Endothelial cell of umbilical vein (primary cell): ENCODE data around the gene PRAF2. TPM values are rescaled to one million over a fixed set of nuclear protein-coding genes. Genes with fewer than 3 reads are reported as not detected.

ENCODE experiments used
- BruUV-seq: library from RNA; stranded (reverse); fragments of 400-500 nt; replicated peaks from 2 replicates; lab custom pipeline; 2021; lab: Mats Ljungman, UMichigan
- CTCF ChIA-PET: fragments of 300-600, 350-600 bp; sonication (Branson Sonifier 250); formaldehyde crosslinking; loops from one replicate; lab custom pipeline; 2021; ENCODE audit warnings: antibody characterized with exemption, inconsistent platforms; lab: Charles Lee
- POLR2A ChIA-PET: fragments of 300-600, 350-600 bp; sonication (Branson Sonifier 250); formaldehyde crosslinking; loops from one replicate; lab custom pipeline; 2021; ENCODE audit warnings: antibody characterized with exemption, inconsistent platforms; lab: Charles Lee
- DNase-seq: peaks from one replicate; pipeline ENCODE4 v3.0.0-alpha.2; 2011; ENCODE audit warnings: low read depth, low spot score
- FAIRE-seq: peaks from 2 replicates; lab custom pipeline; 2011; peaks lifted over from hg19 to GRCh38; lab: Jason Lieb, UNC
- H2AFZ ChIP-seq: 2 replicates; pipeline ENCODE4 v1.6.0; 2012; ENCODE audit warnings: low read depth, low read length, control low read depth, inconsistent platforms
- H3K27ac ChIP-seq: 2 replicates; pipeline ENCODE4 v1.5.1; 2011; ENCODE audit warnings: low read depth, mild to moderate bottlenecking, control low read depth, low read length, moderate library complexity; ENCODE audit not compliant: insufficient read depth
- H3K27me3 ChIP-seq, 2 experiments: 2 replicates each; pipeline versions ENCODE4 v1.6.0 to v1.6.1; 2011; ENCODE audit warnings: low read length in 2 of 2, mixed read lengths in 1 of 2; ENCODE audit not compliant: control insufficient read depth in 2 of 2, insufficient read depth in 2 of 2
- H3K36me3 ChIP-seq, 2 experiments: 2 replicates in 1 of 2; 3 replicates in 1 of 2; pipeline ENCODE4 v1.5.1; 2011; ENCODE audit warnings: low read length in 2 of 2, mild to moderate bottlenecking in 1 of 2, moderate library complexity in 1 of 2; ENCODE audit not compliant: control insufficient read depth in 2 of 2, insufficient read depth in 2 of 2; ENCODE audit errors: extremely low read depth in 1 of 2
- H3K4me1 ChIP-seq: 3 replicates; pipeline ENCODE4 v1.5.1; 2011; ENCODE audit warnings: mild to moderate bottlenecking, low read length; ENCODE audit not compliant: control insufficient read depth, insufficient read depth; ENCODE audit errors: extremely low read depth
- H3K4me2 ChIP-seq: 2 replicates; pipeline ENCODE4 v1.6.1; 2011; ENCODE audit warnings: low read length, control low read depth, mixed read lengths; ENCODE audit not compliant: insufficient read depth
- H3K4me3 ChIP-seq, 3 experiments: fragments of 200-600 bp in 1 of 3; sonication (generic), shearing (Covaris generic) in 1 of 3; replicated peaks in 1 of 3; 2 replicates each; pipeline ENCODE4 v1.5.1; 2011 to 2016; ENCODE audit warnings: control low read depth in 3 of 3, low read length in 3 of 3, mild to moderate bottlenecking in 2 of 3, inconsistent platforms in 1 of 3, low read depth in 1 of 3, moderate library complexity in 1 of 3; ENCODE audit not compliant: insufficient read depth in 1 of 3
- H3K79me2 ChIP-seq: 2 replicates; pipeline ENCODE4 v1.6.0; 2012; ENCODE audit warnings: low read length, inconsistent platforms; ENCODE audit not compliant: control insufficient read depth, insufficient read depth
- H3K9ac ChIP-seq: replicated peaks from 2 replicates; pipeline ENCODE3; 2011; ENCODE audit warnings: low read length, control low read depth; ENCODE audit not compliant: insufficient read depth; ENCODE audit errors: extremely low read depth
- H3K9me1 ChIP-seq: replicated peaks from 3 replicates; pipeline ENCODE4 v1.6.0; 2011; ENCODE audit warnings: mild to moderate bottlenecking, low read length; ENCODE audit not compliant: control insufficient read depth, insufficient read depth; ENCODE audit errors: extremely low read depth
- H3K9me3 ChIP-seq: replicated peaks from 2 replicates; pipeline ENCODE4 v1.5.1; 2012; ENCODE audit warnings: low read length, inconsistent platforms; ENCODE audit not compliant: control insufficient read depth, insufficient read depth
- H4K20me1 ChIP-seq: replicated peaks from 2 replicates; pipeline ENCODE3; 2011; ENCODE audit warnings: mild to moderate bottlenecking, low read length; ENCODE audit not compliant: control insufficient read depth, insufficient read depth; ENCODE audit errors: extremely low read depth
- CTCF ChIP-seq, 2 donors: IDR thresholded peaks; 1 replicate in 1 of 2; 2 replicates in 1 of 2; pipeline ENCODE4 v1.5.1; 2011; ENCODE audit warnings: low read length in 2 of 2, mild to moderate bottlenecking in 2 of 2, moderate library complexity in 2 of 2, control low read depth in 1 of 2, inconsistent platforms in 1 of 2, low read depth in 1 of 2; ENCODE audit not compliant: insufficient read depth in 1 of 2; ENCODE audit errors: extremely low read depth in 1 of 2
- EZH2 ChIP-seq: IDR thresholded peaks from 2 replicates; pipeline ENCODE4 v1.6.1; 2012; ENCODE audit warnings: borderline replicate concordance, low read depth, mild to moderate bottlenecking, moderate library complexity, low read length, inconsistent platforms; ENCODE audit not compliant: severe bottlenecking
- FOS ChIP-seq: IDR thresholded peaks from 2 replicates; pipeline ENCODE4 v1.6.1; 2011; ENCODE audit warnings: mild to moderate bottlenecking, low read length, moderate library complexity, borderline replicate concordance; ENCODE audit not compliant: insufficient read depth
- GATA2 ChIP-seq: IDR thresholded peaks from 2 replicates; pipeline ENCODE4 v1.7.0; 2011; ENCODE audit warnings: low read depth, mild to moderate bottlenecking, moderate library complexity, mixed read lengths, low read length; ENCODE audit not compliant: insufficient read length, insufficient read depth
- JUN ChIP-seq: IDR thresholded peaks from 2 replicates; pipeline ENCODE4 v1.6.1; 2011; ENCODE audit warnings: borderline replicate concordance, low read depth; ENCODE audit not compliant: insufficient read length, insufficient read depth
- MAX ChIP-seq: IDR thresholded peaks from 2 replicates; pipeline ENCODE4 v1.6.1; 2011; ENCODE audit not compliant: insufficient read depth, insufficient read length
- MYC ChIP-seq: IDR thresholded peaks from one replicate; pipeline ENCODE4 v1.6.1; 2011; ENCODE audit warnings: mild to moderate bottlenecking, low read depth, low read length
- POLR2A ChIP-seq: IDR thresholded peaks from 2 replicates; pipeline ENCODE4 v1.6.1; 2012; ENCODE audit warnings: low read depth, mild to moderate bottlenecking, control low read depth, low read length
- POLR2AphosphoS5 ChIP-seq: IDR thresholded peaks from 2 replicates; pipeline ENCODE4 v1.6.1; 2012; ENCODE audit warnings: low read depth, mild to moderate bottlenecking, control low read depth, low read length, moderate library complexity; ENCODE audit not compliant: insufficient read depth
- dilution Hi-C: fragments of 300-500 bp; cut with MboI; formaldehyde crosslinking; loops from one replicate; pipeline ENCODE4 v1.15.0; 2019; ENCODE audit warnings: low sequenced_read_pairs; ENCODE audit not compliant: extremely low pct_ligation_motif_present
- intact Hi-C: fragments of 100-400 bp; cut with micrococcal nuclease; formaldehyde crosslinking; loops from one replicate; pipeline ENCODE4 v1.10.0; 2022
- polyA plus RNA-seq, 4 experiments: library from polyadenylated mRNA; depleted of rRNA in 3 of 4; stranded (reverse) in 3 of 4; unstranded in 1 of 4; fragments of >200 nt; gene quantifications; 2 replicates each; pipeline versions ENCODE4 v1.2.1 to v1.2.3, GENCODE V29; 2011 to 2012; ENCODE audit warnings: missing spikeins in 1 of 4
- total RNA-seq: library from RNA; stranded (reverse); gene quantifications from 2 replicates; pipeline ENCODE4 v1.2.3, GENCODE V29; 2021

PRAF2 gene
- total and polyA plus RNA-seq, 2 donors (not counting 3 experiments of a cell fraction or from before 2014, with no cell fraction given): 36.2 to 41.6 TPM

GRCh38 chrX:49061490-49061889 is 12.3 kb downstream of the PRAF2 start:
- ChIA-PET CTCF (interaction anchor here (0.6 kb wide), 1 partner anchor 52 kb away, joined by 3 read pairs; no protein-coding TSS in a partner anchor), POLR2A (no interaction called here)
- no peaks in the 10 kb centered on the region for H3K79me2 ChIP-seq
- H3K36me3 ChIP-seq: peaks cover 0 to 2% of the 10 kb centered on the region in 2 experiments
- no peak overlapping the region for H3K27ac ChIP-seq
- dilution Hi-C loops (no loop called here), intact Hi-C loops (no loop called here)
- no peak overlapping the region for H2AFZ ChIP-seq
- no peak overlapping the region for H3K9ac ChIP-seq
- BruUV-seq: no TSS peak
- no peaks in the 10 kb centered on the region for H3K9me3 ChIP-seq
- H3K9me1 ChIP-seq: no peaks in the 10 kb centered on the region
- H3K4me2 ChIP-seq: no peak overlapping the region
- no peak for TF ChIP-seq POLR2AphosphoS5
- TF ChIP-seq JUN: no peak
- no peak for TF ChIP-seq FOS
- FAIRE-seq (no peak), DNase-seq (no peak)
- H3K4me3 ChIP-seq: no peak overlapping the region
- peaks cover 8% of the 10 kb centered on the region for H3K4me1 ChIP-seq
- no peaks in the 10 kb centered on the region for H4K20me1 ChIP-seq
- no peaks in the 10 kb centered on the region for H3K27me3 ChIP-seq

- DNase-seq (no peak), FAIRE-seq (no peak)
- H3K4me1 ChIP-seq: peaks cover 8% of the 10 kb centered on the region
- intact Hi-C loops (no loop called here), dilution Hi-C loops (no loop called here)
- ChIA-PET CTCF (no interaction called here), POLR2A (no interaction called here)
- peaks cover 0 to 2% of the 10 kb centered on the region in 2 experiments for H3K36me3 ChIP-seq
- H3K4me3 ChIP-seq: no peak overlapping the region
- TF ChIP-seq CTCF (IDR thresholded peaks at IDR 0.05; ENCODE audit: extremely low read depth in 1 of 2, insufficient read depth in 1 of 2, low read depth in 1 of 2, low read length in 2 of 2) (no peak), MYC (no peak), POLR2AphosphoS5 (no peak), JUN (no peak), POLR2A (no peak), EZH2 (no peak), MAX (no peak), FOS (no peak), GATA2 (no peak)
- no peaks in the 10 kb centered on the region for H3K9me3 ChIP-seq
- no peak overlapping the region for H3K4me2 ChIP-seq
- H4K20me1 ChIP-seq: no peaks in the 10 kb centered on the region
- no TSS peak for BruUV-seq
- no peak overlapping the region for H3K9ac ChIP-seq
- no peak overlapping the region for H3K27ac ChIP-seq
- no peaks in the 10 kb centered on the region for H3K79me2 ChIP-seq
- H2AFZ ChIP-seq: no peak overlapping the region
- no peaks in the 10 kb centered on the region for H3K9me1 ChIP-seq
- H3K27me3 ChIP-seq: no peaks in the 10 kb centered on the region
These were observed 12.9 kb downstream of the PRAF2 start for GRCh38 chrX:49060914-49061313.
